HepG2 (cell line): ENCODE measurements around the gene GRB10. TPM values are rescaled to one million over a fixed set of nuclear protein-coding genes. Genes with fewer than 3 reads are reported as not detected.
A peak's percentile ranks its signal among the peaks of the same experiment; 100 is the strongest.

Experiments used
- ATAC-seq: fragments of 200-7000 bp; cut with Tn5 transposase; 3 replicates; pipeline ENCODE4 v1.9.1; 2020; ENCODE audit warnings: mild to moderate bottlenecking, moderate library complexity
- BruUV-seq: library from RNA; stranded (reverse); fragments of 400-500 nt; replicated peaks from 2 replicates; lab custom pipeline; 2021; lab: Mats Ljungman, UMichigan
- CTCF ChIA-PET: fragments of 300-600 bp; formaldehyde crosslinking; extraction: SDS; loops from one replicate; lab custom pipeline; 2021; ENCODE audit warnings: low total read pairs, inconsistent platforms, low intra/inter-chr PET ratio; lab: Yijun Ruan, JAX
- POLR2A ChIA-PET: fragments of 350-600 bp; sonication (Branson Sonifier 250); formaldehyde crosslinking; loops from one replicate; lab custom pipeline; 2020; ENCODE audit warnings: antibody characterized with exemption, inconsistent platforms; lab: Yijun Ruan, JAX
- DNase-seq: peaks from one replicate; pipeline ENCODE4 v3.0.0-alpha.2; 2015; ENCODE audit warnings: low spot score
- FAIRE-seq: peaks from 3 replicates; lab custom pipeline; 2011; peaks lifted over from hg19 to GRCh38; lab: Jason Lieb, UNC
- H2AFZ ChIP-seq: one replicate; pipeline ENCODE4 v1.6.1; 2011; ENCODE audit warnings: low read length, inconsistent platforms
- H3K27ac ChIP-seq: fragments of 300-600 bp; 3 replicates; pipeline ENCODE4 v1.8.0; 2011; ENCODE audit warnings: mixed run types, mild to moderate bottlenecking, mixed read lengths, low read length, inconsistent platforms; ENCODE audit not compliant: insufficient read depth; ENCODE audit errors: extremely low read length
- H3K27me3 ChIP-seq, 2 experiments: fragments of 200-600 bp in 1 of 2; 2 replicates in 1 of 2; 3 replicates in 1 of 2; pipeline versions ENCODE4 v1.6.0 to v1.8.0; 2011; ENCODE audit warnings: low read length in 2 of 2, mild to moderate bottlenecking in 2 of 2, moderate library complexity in 2 of 2, inconsistent platforms in 1 of 2; ENCODE audit not compliant: insufficient read depth in 2 of 2, control insufficient read depth in 1 of 2
- H3K36me3 ChIP-seq, 2 experiments: fragments of 200-600 bp in 1 of 2; replicated peaks in 1 of 2; 2 replicates in 1 of 2; 3 replicates in 1 of 2; pipeline versions ENCODE4 v1.5.1 to v1.8.0; 2011; ENCODE audit warnings: low read length in 2 of 2, inconsistent platforms in 1 of 2; ENCODE audit not compliant: insufficient read depth in 2 of 2, control insufficient read depth in 1 of 2
- H3K4me1 ChIP-seq: 2 replicates; pipeline ENCODE4 v1.5.1; 2012; ENCODE audit warnings: low read length, inconsistent platforms; ENCODE audit not compliant: insufficient read depth
- H3K4me2 ChIP-seq: 2 replicates; pipeline ENCODE4 v1.6.0; 2011; ENCODE audit warnings: low read depth, low read length, inconsistent platforms
- H3K4me3 ChIP-seq, 3 experiments: fragments of 200-600 bp in 1 of 3; sonication (generic), shearing (Covaris generic) in 1 of 3; replicated peaks in 1 of 3; 2 replicates each; pipeline ENCODE4 v1.5.1; 2011 to 2016; ENCODE audit warnings: low read length in 3 of 3, inconsistent platforms in 2 of 3, low read depth in 2 of 3, mild to moderate bottlenecking in 2 of 3, control low read depth in 1 of 3, mixed read lengths in 1 of 3; ENCODE audit not compliant: insufficient read depth in 1 of 3
- H3K79me2 ChIP-seq: one replicate; pipeline ENCODE4 v1.6.1; 2011; ENCODE audit warnings: low read length, inconsistent platforms; ENCODE audit not compliant: insufficient read depth
- H3K9ac ChIP-seq: 2 replicates; pipeline ENCODE4 v1.6.0; 2011; ENCODE audit warnings: mild to moderate bottlenecking, low read depth, low read length, inconsistent platforms; ENCODE audit not compliant: insufficient read depth
- H3K9me3 ChIP-seq: 2 replicates; pipeline ENCODE4 v1.5.1; 2012; ENCODE audit warnings: mild to moderate bottlenecking, low read length
- H4K20me1 ChIP-seq: 2 replicates; pipeline ENCODE4 v1.6.0; 2011; ENCODE audit warnings: inconsistent platforms, mild to moderate bottlenecking, low read length, moderate library complexity; ENCODE audit not compliant: insufficient read depth
- GMEB2 ChIP-seq: IDR thresholded peaks from 2 replicates; pipeline ENCODE4 v1.6.1; 2016; ENCODE audit warnings: missing biosample characterization, missing genetic modification reagents, low read depth
- RFX1 ChIP-seq: fragments of 450-650 bp; IDR thresholded peaks from 2 replicates; pipeline ENCODE4 v1.6.1; 2017
- RFX5 ChIP-seq: IDR thresholded peaks from 2 replicates; pipeline ENCODE4 v1.6.1; 2011; ENCODE audit warnings: low read depth, low read length, improper control_type of control experiment
- THAP8 ChIP-seq: sonication (generic); formaldehyde crosslinking; IDR thresholded peaks from 2 replicates; pipeline ENCODE4 v1.5.1; 2020; ENCODE audit warnings: missing genetic modification reagents, mild to moderate bottlenecking, borderline replicate concordance
- ZNF383 ChIP-seq: sonication (generic); formaldehyde crosslinking; IDR thresholded peaks from 2 replicates; pipeline ENCODE4 v1.4.0; 2020; ENCODE audit warnings: missing genetic modification reagents, mild to moderate bottlenecking, borderline replicate concordance
- WGBS: methylation state at CpG from one replicate; pipeline ENCODE4 v1.1.6; 2017; ENCODE audit warnings: low lambda C conversion rate; 5-methylcytosine and 5-hydroxymethylcytosine counted together
- in situ Hi-C: cut with HindIII; loops from 2 replicates; pipeline ENCODE4 v1.10.0; 2017; ENCODE audit warnings: low pct_unique_long_range_greater_than_20kb; ENCODE audit not compliant: extremely low pct_ligation_motif_present
- intact Hi-C: fragments of 100-400 bp; cut with micrococcal nuclease; formaldehyde crosslinking; loops from one replicate; pipeline ENCODE4 v1.10.0; 2022; ENCODE audit not compliant: unreplicated experiment
- polyA plus RNA-seq, 8 experiments: library from polyadenylated mRNA; depleted of rRNA in 3 of 8; stranded (reverse) in 7 of 8; unstranded in 1 of 8; fragments of >200 nt; fragmentation: Illumina TruSeq in 4 of 8; extraction: Trizol in 4 of 8; gene quantifications; 2 replicates each; pipeline versions ENCODE4 v1.2.1 to v1.2.3, GENCODE V29; 2011 to 2016; ENCODE audit warnings: low read depth in 4 of 8, missing spikeins in 1 of 8, mixed read lengths in 1 of 8; ENCODE audit not compliant: insufficient read depth in 1 of 8
- total RNA-seq, 5 experiments: library from RNA; depleted of rRNA; stranded (reverse); fragments of >200 nt; fragmentation: Illumina TruSeq; extraction: Trizol; gene quantifications; 2 replicates each; pipeline ENCODE4 v1.2.3, GENCODE V29; 2016; ENCODE audit warnings: low read depth in 1 of 5
- TF ChIP-seq, protein P1 (sequence below): sonication (generic); formaldehyde crosslinking; IDR thresholded peaks from 2 replicates; pipeline ENCODE4 v1.5.0; 2020; ENCODE audit warnings: mild to moderate bottlenecking, low read depth, missing genetic modification reagents, borderline replicate concordance

GRB10 gene
- total and polyA plus RNA-seq, 2 of the 13 experiments (the other 11 are each of a cell fraction or from before 2014, with no cell fraction given), result 4.0 to 6.8 TPM

DNA sequence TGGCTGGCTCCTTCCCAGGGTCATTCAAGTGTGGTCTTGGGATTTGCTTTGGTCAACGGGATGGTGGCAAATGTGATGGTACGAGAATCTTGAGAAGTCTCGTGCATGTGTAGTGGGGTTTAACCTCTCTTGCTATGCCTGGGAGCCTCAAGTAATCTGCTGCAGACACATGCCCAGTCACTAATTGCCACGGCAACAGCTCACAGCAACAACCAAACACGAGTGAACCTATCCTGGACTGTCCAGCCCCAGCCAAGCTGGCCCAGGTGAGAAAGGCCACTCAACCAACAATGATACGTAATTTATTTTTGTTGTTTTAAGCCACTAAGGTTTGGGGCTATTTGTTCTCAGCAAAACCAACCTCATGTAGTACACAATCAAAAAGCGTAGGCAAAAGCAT lies 179.4 kb downstream of the GRB10 start:
- in situ Hi-C loops (no loop called here), intact Hi-C loops (no loop called here)
- ChIA-PET CTCF (no interaction called here), POLR2A (interaction anchor here (2.1 kb wide), 1 partner anchor 12 kb away, joined by 4 read pairs; no protein-coding TSS in a partner anchor)
- Histone ChIP-seq H3K27me3 (no peaks in the 10 kb centered on the region), H3K79me2 (no peaks in the 10 kb centered on the region), H3K4me2 (no peak overlapping the region), H2AFZ (no peak overlapping the region), H3K4me1 (peaks cover 13% of the 10 kb centered on the region; the same call in 1 of the 2 replicates), H3K9me3 (no peaks in the 10 kb centered on the region), H3K36me3 (no peaks in the 10 kb centered on the region), H3K27ac (no peak overlapping the region), H3K4me3 (no peak overlapping the region), H4K20me1 (no peaks in the 10 kb centered on the region), H3K9ac (no peak overlapping the region)
- no TSS peak for BruUV-seq
- FAIRE-seq (no peak), ATAC-seq (no peak), DNase-seq (no peak)
- 77% methylated on average over 4 of the region's 7 CpGs for WGBS
- TF ChIP-seq, protein P1, sequence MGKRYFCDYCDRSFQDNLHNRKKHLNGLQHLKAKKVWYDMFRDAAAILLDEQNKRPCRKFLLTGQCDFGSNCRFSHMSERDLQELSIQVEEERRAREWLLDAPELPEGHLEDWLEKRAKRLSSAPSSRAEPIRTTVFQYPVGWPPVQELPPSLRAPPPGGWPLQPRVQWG (CRISPR knock-in tag), result no peak
- TF ChIP-seq RFX5 (peak; percentile 66), THAP8 (CRISPR knock-in tag) (no peak), RFX1 (peak; percentile 12; the same call in 1 of the 2 replicates), ZNF383 (no peak), GMEB2 (no peak)
